NCI-H446 treated with DMSO at 0.1 percent for 48 hours (cell line): Measurements from ENCODE around the gene BLZF1.
"Not testable (repeated sequence)": the region's sequence is repeated elsewhere in the genome, so short reads cannot be mapped to it uniquely, and the experiment has no call there.

Experiments used
- DNase-seq: peaks from one replicate; lab custom pipeline; 2025; lab: John Stamatoyannopoulos, UW

Gene BLZF1

DNA sequence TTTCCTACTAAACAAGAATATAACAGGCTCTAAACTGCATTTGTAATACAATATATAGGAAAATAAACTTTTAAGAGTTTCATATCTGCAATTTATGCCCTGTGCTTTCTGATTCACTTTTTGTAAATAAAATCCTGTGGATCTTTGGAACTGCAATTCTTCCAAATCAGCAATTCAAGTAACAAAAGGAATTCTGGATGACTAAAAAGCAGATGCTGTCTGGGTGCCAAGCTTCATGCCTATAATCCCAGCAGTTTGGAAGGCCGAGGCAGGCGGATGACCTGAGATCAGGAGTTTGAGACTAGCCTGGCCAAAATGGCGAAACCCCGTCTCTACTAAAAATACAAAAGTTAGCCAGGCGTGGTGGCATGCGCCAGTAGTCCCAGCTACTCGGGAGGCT lies 6.7 kb upstream of the BLZF1 start:
- DNase-seq, result no peak

DNA sequence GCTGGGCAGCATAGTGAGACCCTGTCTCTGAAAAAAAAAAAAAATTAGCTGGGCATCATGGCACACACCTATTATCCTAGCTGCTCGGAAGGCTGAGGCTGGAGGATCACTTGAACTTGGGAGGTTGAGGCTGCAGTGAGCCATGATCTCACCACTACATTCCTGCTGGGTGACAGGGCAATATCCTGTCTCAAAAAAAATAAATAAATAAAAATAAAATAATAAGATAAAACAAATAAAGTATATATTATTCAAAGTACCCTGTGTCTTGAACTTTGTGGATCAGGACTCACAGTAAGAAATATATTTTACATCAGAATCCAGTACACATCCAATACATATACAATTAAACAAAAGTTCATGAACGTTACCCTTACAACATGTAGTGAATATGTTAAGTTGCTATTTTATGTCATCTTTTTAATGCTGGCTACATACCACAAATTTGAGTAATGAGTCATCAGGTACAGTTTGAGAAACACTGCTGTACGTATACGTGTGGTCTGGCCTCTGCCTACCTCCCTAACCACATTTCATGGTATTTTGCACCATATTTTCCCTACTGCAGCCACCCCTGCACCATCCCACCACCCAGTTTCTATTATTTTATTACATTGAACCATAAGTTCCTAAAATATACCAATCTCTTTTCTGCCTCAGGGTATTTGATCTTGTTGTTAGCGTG lies 4.8 kb upstream of the BLZF1 start:
- no peak for DNase-seq

DNA sequence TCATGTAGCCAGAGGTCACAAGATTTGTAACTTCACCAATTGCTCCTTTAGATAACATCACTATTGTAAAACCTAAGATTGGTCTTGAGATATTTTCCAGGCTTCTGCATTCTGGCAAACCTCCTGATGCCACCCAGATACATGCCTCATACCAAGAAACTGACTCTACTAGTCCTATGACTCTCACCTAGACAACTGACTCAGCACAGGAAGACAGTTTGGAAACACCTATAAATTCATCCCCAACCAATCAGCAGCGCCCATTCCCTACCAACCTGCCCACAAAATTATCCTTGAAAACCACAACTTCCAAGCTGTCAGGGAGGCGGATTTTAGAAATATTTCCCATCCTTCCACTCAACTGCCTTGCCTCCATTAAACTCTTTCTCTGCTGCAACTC lies 3.0 kb upstream of the BLZF1 start:
- no peak for DNase-seq

DNA sequence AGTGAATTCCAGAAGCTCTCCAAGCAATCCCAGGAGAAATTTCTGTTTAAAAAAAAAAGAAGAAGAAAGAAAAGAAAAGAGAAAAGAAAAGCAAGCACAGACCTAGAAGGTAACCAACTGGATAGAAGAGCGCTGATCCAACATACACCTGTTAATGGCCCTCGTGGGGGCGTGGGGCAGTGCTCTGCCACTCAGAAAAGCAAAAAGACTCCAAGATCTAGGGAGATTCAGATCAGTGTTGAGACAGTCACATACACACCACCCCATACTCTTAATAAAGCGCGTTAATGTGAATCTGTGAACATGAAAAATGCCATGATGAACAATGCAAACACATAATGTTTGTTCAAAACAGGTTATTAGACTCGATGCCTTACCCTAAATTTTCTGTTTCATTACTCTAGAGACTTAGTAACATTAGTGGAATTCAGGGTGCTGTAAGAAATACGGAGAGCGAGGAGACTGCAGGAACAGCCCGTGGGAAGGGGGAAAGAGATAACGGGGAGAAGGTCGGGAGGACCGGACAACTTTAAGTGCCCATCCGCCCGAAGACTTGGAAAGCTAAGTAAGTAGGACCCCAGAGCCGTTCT lies 804 bp upstream of the BLZF1 start:
- no peak for DNase-seq

DNA sequence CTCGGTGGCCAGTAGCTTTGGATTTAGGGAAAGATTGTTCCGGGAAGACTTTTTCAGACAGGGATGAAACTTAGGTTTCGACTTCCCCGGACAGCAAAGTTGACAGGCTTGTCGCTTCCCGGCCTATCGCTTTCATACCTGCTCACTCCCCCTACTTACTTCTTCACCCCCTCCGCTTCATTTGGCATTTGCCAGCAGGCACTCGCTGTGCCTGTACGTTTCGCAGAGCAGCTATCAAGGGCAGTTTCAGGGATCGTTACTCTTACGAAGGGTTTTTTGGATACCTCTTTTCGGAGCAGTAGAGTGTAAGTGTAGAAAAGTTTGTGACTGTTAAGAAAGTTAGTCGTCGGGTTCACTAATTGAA lies 393 bp downstream of the BLZF1 start:
- DNase-seq, result no peak

DNA sequence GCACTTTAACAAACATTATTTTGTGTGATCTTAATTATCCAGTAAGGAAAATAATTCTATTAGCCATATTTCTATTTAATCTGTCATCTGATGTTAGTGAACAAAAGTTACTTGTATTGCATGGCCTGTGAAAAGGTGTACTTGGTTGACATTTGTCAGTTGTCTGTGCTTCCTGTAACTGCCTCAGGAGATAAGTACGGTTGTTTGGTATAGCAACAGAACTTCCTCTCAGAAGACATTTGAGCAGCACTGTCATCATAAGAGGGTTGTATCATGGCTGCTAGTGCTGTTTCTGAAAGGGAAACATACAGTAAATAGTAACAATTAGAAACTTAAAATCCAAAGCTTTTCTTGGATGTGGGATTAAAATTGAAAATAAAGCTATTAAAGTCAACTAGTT lies 3.4 kb downstream of the BLZF1 start:
- DNase-seq, result no peak

DNA sequence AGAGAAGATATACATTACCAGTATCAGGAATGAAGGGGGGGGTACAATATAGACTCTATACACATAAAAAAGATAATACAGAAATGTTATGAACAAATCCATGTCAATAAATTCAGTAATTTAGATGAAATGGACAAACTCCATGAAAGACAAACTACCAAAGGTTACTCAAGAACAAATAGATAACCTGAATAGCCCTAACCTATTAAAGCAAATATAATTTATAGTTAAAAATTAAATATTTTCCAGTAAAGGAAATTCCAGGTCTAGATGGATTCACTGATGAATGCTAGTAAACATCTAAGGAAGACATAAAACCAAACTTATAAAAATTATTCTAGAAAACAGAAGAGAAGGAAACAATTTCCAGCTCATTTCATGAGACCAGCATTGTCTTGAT lies 13.2 kb downstream of the BLZF1 start:
- no peak for DNase-seq

DNA sequence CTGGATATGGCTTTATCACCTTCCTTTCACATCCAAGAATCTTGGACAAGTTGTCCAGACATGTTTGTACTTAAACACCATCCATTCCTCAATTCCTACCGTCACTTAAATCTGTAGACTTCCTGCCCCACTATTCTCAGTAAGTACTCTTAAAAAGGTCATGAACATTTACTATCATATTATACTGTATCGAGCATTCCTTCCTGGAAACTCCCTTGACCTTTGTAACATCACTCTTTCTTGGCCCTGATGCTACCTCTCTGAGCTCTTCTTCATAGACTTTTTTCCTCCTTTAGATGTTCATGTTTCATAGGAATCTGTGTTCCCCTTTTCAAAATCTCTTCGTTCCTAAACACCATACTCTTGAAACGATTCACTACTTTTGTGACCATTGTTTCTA lies 15.5 kb downstream of the BLZF1 start:
- no peak for DNase-seq

DNA sequence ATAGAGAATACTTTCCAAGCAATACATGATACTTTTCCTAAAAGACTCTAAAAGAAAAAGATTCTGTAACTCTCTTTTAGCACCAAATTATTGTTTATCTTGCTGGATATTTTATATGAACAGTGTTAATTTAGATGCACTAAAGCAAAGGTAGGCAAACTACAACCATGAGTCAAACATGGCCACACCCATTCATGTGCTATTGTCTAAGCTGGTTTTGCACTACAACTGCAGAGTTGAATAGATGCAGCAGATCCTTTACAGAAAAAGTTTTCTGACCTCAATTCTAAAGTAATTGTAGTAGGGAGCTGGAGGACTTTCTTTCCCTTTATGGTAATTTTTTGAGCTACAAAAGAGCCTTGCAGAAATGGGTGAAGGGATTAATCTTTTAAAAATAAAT lies 19.4 kb downstream of the BLZF1 start:
- DNase-seq, result no peak

DNA sequence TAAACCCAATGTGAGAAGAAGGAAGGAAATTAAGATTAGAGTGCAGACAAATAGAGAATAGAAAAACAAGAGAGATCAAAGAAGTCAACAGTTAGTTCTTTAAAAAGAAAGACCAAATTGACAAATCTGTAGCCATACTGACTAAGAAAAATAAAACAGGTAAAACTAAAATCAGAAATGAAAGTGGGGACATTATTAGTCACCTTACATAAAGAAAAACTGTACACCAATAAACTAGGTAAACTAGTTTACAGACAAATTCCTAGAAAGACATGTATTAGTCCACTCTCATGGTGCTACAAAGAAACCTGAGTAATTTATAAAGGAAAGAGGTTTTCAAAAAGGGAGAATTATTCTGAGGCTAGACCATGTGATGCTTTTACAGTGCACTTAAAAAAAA lies 22.3 kb downstream of the BLZF1 start:
- no peak for DNase-seq

DNA sequence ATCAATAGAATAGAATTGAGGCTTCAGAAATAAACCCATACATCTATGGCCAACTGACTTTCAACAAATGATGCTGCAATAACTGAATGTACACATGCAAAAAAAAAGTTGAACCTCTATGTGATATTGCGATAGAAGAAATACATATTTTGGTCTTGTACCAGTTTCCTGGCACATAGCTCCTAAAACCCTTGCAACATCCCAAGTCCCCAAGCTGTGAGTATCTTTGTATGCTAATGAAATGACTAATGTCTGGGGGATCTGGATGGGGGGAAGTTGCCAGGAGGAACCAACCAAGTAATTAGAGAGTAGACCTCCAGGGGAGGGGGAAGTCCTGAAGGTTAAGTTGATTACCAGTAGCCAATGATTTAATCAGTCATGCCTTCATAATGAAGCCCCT lies 24.4 kb downstream of the BLZF1 start:
- DNase-seq, result no peak

DNA sequence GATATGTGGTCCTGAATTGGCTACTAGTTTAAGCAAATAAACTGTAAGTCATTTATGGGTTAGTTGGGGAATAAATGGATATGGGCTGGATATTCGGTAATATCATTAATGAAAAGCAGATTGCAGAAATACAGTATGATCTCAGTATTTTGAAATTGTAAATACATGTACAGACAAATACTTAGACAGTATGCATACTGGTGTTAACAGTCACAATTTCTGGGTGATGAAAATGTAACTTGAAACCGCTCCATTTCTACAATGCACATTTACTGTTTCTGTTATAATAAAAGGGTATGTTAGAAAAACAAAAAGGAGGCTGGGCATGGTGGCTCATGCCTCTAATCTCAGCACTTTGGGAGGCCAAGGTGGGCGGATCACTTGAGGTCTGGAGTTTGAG lies 28.0 kb downstream of the BLZF1 start:
- no peak for DNase-seq

DNA sequence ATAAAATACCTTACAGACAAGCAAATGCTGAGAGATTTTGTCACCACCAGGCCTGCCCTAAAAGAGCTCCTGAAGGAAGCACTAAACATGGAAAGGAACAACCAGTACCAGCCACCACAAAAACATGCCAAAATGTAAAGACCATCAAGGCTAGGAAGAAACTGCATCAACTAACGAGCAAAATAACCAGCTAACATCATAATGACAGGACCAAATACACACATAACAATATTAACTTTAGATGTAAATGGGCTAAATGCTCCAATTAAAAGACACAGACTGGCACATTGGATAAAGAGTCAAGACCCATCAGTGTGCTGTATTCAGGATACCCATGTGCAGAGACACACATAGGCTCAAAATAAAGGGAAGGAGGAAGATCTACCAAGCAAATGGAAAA lies 34.6 kb downstream of the BLZF1 start:
- DNase-seq, result not testable (repeated sequence)

DNA sequence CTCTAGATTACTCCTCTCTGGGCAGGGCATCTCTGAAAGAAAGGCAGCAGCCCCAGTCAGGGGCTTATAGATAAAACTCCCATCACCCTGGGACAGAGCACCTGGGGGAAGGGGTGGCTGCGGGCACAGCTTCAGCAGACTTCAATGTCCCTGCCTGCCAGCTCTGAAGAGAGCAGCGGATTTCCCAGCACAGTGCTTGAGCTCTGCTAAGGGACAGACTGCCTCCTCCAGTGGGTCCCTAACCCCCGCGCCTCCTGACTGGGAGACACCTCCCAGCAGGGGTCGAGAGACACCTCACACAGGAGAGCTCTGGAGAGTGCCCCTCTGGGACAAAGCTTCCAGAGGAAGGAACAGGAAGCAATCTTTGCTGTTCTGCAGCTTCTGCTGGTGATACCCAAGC lies 40.3 kb downstream of the BLZF1 start:
- DNase-seq, result not testable (repeated sequence)

DNA sequence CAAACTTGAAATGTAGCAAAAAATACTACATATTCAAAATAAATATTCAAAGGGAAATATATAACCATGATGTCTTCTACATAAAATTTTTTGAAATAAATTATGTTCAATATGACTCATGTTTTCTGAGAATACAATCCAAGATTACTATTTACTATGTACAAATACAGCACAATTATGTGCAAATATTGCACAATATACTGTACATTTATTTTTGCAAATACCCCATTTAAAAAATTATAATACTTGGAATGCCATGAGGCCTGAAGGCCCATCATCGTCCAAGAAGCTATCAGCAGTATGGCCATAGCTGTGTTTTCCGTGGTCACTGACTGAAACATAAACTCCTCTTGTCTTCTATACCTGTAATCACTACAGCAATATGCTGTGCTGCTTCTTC lies 47.0 kb downstream of the BLZF1 start:
- no peak for DNase-seq

DNA sequence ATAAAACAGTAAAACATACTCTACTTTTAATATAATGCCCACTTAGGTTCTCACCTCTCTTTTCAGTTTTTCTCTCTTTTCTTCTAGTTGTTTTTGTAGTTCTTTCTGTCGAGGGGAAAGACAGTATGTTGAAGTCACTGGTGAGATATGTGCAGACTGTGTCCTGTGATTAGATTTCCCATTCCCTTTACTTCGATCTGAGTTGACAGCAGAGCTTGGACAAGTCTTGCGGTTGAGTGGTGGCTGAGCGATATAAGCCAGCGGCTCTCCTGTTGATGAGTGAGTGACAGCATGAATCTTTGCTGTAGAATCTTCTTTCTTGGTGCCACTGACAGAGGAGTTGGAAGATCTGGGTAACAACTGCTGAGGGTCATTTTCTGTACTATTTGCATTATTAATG lies 53.3 kb downstream of the BLZF1 start:
- no peak for DNase-seq

DNA sequence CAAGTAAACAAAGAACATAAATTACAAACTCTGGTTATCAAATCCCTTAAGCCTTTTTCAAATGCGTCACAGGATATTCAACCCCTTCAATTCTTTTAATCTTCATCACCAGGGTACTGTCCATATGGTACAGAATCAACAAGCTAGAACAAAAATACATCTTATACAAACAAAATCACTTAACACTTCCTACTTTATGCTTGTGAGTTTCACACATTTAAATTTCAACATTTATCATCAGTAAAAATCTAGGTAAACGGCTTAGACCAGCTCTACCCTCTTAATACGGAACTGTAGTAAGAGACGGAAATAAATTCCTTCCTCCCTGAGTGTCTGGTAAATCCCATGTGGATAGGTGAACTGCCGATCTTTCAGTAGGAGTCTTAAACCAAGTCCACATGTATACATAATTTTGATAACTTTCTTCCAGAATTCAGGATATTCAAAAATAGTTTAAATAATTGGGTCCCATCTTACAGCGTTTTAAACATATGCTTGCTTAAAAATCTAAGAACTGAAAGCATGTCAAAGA lies 58.2 kb downstream of the BLZF1 start:
- no peak for DNase-seq

DNA sequence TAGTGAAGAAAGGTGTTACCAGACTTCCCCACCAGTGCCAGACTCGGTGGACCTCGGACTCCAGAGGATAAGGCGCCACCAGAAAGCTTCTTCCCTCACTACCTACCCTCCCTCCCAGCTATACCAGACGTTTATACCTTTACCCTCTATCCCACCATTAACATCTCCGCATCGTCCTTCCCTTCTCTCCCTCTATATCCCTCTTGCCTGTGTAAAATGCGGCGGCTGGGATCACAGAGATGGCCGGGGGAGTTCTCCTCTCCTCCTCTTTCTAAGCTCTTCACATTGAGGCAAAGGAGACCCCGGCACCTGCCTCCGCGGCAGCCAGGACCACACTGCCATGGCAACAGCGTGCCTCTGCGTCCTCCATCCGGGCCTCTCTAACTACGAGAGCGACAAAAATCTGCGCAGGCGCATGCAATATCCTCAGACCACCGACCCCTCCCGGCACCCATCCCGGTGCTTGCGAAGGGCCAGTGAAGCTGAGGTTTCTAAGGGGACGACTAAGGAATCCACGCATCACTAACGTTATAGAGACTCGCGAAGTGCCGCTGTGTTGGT lies 59.2 kb downstream of the BLZF1 start, which contains the start of gene CCDC181:
Gene CCDC181, minus strand, starts transcription at position 394 of the 561 bp plus-strand sequence. CDS start 2,547 bp downstream, outside the sequence.
- no peak for DNase-seq
